ENCODE data around the gene TMEM219. TPM values are rescaled to one million over a fixed set of nuclear protein-coding genes. Genes with fewer than 3 reads are reported as not detected.
"Not testable (repeated sequence)": the region's sequence is repeated elsewhere in the genome, so short reads cannot be mapped to it uniquely, and the experiment has no call there.

The TMEM219 gene
- total RNA-seq, 4 donors from 2014 or later = 78.4 to 135 (median 110) TPM

GRCh38 chr16:29927070-29927905, 34.6 kb upstream of the TMEM219 start:
- TF ChIP-seq CTCF (IDR thresholded peaks at IDR 0.05) = no peak
- ATAC-seq (ENCODE audit: low FRiP score) (no peak), DNase-seq (ENCODE audit: low spot score) (no peak)

DNA sequence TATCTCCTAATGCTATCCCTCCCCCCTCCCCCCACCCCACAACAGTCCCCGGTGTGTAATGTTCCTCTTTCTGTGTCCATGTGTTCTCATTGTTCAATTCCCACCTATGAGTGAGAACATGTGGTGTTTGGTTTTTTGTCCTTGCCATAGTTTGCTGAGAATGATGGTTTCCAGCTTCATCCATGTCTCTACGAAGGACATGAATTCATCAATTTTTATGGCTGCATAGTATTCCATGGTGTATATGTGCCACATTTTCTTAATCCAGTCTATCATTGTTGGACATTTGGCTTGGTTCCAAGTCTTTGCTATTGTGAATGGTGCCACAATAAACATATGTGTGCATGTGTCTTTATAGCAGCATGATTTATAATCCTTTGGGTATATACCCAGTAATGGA, 30.1 kb upstream of the TMEM219 start:
- ATAC-seq (ENCODE audit: low FRiP score) = not testable (repeated sequence)

GRCh38 chr16:29940656-29941055, 21.2 kb upstream of the TMEM219 start:
- no peak for TF ChIP-seq CTCF (IDR thresholded peaks at IDR 0.05)
- no peak for ATAC-seq (ENCODE audit: low FRiP score)
- no peak for DNase-seq (ENCODE audit: low spot score)

More for the DNA sequence above, 30.1 kb upstream of the TMEM219 start:
- DNase-seq (ENCODE audit: low spot score) = not testable (repeated sequence)

- peak; percentile 100 for ATAC-seq (ENCODE audit: low FRiP score)
- DNase-seq (ENCODE audit: low spot score) = peak; percentile 23
- TF ChIP-seq CTCF (IDR thresholded peaks at IDR 0.05) = peak in 1 of 3 donors; percentile 6
Observed at GRCh38 chr16:29943846-29944799, 17.8 kb upstream of the TMEM219 start.

- TF ChIP-seq CTCF (IDR thresholded peaks at IDR 0.05) = no peak
- DNase-seq (ENCODE audit: low spot score) (no peak), ATAC-seq (ENCODE audit: low FRiP score) (no peak)
Observed at GRCh38 chr16:29947897-29948296, 14.0 kb upstream of the TMEM219 start.

- ATAC-seq (ENCODE audit: low FRiP score) (no peak), DNase-seq (ENCODE audit: low spot score) (no peak)
- no peak for TF ChIP-seq CTCF (IDR thresholded peaks at IDR 0.05)
Observed at GRCh38 chr16:29950806-29951461, 10.9 kb upstream of the TMEM219 start.

All from omental fat pad (tissue), 4 donors.